Stimulated activated CD8-positive, alpha-beta memory T cell treated with anti-CD3 and anti-CD28 coated beads, Interleukin-4, amount 100 ng/mL, for 1 hour (primary cell): ENCODE measurements around the gene NSG2.

Experiments used
- DNase-seq, 2 donors: peaks; one replicate each; pipeline ENCODE4 v3.0.0-alpha.2; 2020; ENCODE audit warnings: low read depth in 2 of 2, low spot score in 1 of 2

The NSG2 gene

GRCh38 chr5:174059247-174059646 lies 13.7 kb downstream of the NSG2 start:
- no peak for DNase-seq

- no peak for DNase-seq
Measured at GRCh38 chr5:174063082-174063756, 17.7 kb downstream of the NSG2 start.

- no peak for DNase-seq
Measured at GRCh38 chr5:174064171-174064570, 18.7 kb downstream of the NSG2 start.

GRCh38 chr5:174065528-174066197 lies 20.2 kb downstream of the NSG2 start:
- DNase-seq: no peak

- DNase-seq: no peak
Measured at GRCh38 chr5:174067499-174067898, 22.0 kb downstream of the NSG2 start.

GRCh38 chr5:174071484-174071883 lies 26.0 kb downstream of the NSG2 start:
- DNase-seq: no peak

GRCh38 chr5:174073122-174073660 lies 27.7 kb downstream of the NSG2 start:
- DNase-seq: no peak

GRCh38 chr5:174074369-174074768 lies 28.9 kb downstream of the NSG2 start:
- DNase-seq: no peak

GRCh38 chr5:174078416-174078815 lies 32.9 kb downstream of the NSG2 start:
- DNase-seq: no peak

GRCh38 chr5:174082286-174082685 lies 36.8 kb downstream of the NSG2 start:
- DNase-seq: no peak

GRCh38 chr5:174083056-174083827 lies 37.7 kb downstream of the NSG2 start:
- DNase-seq: no peak

GRCh38 chr5:174084691-174085154 lies 39.2 kb downstream of the NSG2 start:
- DNase-seq: no peak

GRCh38 chr5:174086751-174087150 lies 41.2 kb downstream of the NSG2 start:
- no peak for DNase-seq

- no peak for DNase-seq
Measured at GRCh38 chr5:174087783-174088182, 42.3 kb downstream of the NSG2 start.

GRCh38 chr5:174090129-174090528 lies 44.6 kb downstream of the NSG2 start:
- DNase-seq: no peak

GRCh38 chr5:174093123-174093522 lies 47.6 kb downstream of the NSG2 start:
- no peak for DNase-seq

GRCh38 chr5:174094857-174095606 lies 49.5 kb downstream of the NSG2 start:
- DNase-seq: no peak

- DNase-seq: no peak
Measured at GRCh38 chr5:174096619-174097018, 51.1 kb downstream of the NSG2 start.

- DNase-seq: no peak
Measured at GRCh38 chr5:174097486-174098185, 52.1 kb downstream of the NSG2 start.

- DNase-seq: no peak
Measured at GRCh38 chr5:174098694-174099093, 53.2 kb downstream of the NSG2 start.
